ENCODE results near the gene KCNC3.

The KCNC3 gene

GRCh38 chr19:50310759-50311465 is 18.3 kb downstream of the KCNC3 start:
- no peak for DNase-seq (ENCODE audit: low read depth)

GRCh38 chr19:50309396-50310125 is 19.6 kb downstream of the KCNC3 start:
- no peak for DNase-seq (ENCODE audit: low read depth)

GRCh38 chr19:50308991-50309390 is 20.2 kb downstream of the KCNC3 start:
- DNase-seq (ENCODE audit: low read depth): no peak

DNA sequence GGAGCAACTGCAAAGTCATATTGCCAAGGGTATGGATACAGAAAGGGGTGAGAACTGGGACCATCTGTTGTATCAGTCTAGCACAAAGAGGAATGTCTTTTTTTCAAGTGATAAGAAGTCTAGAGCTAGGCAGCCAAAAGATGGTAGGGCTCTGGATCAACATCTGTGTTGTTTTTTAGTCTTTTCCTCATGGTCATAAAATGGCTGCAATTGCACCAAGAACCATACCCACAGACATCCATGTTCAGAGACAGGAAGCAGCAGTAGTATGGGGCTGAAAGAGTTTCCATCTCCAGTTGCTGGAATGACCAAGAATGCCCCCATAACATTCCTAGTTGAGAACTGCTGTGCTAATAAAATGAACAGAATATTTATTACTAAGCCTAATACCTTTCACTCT is 25.6 kb downstream of the KCNC3 start:
- no peak for DNase-seq (ENCODE audit: low read depth)

DNA sequence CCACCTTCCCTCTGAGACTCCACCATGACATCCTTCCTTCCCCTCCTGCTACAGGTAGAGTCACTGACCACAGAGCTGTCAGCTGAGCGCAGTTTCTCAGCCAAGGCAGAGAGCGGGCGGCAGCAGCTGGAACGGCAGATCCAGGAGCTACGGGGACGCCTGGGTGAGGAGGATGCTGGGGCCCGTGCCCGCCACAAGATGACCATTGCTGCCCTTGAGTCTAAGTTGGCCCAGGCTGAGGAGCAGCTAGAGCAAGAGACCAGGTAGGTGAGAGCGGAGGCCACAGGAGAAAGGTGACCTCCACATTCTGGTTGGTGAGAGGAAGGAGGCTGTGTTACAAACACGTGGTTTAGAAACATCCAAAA is 27.6 kb downstream of the KCNC3 start:
- no peak for DNase-seq (ENCODE audit: low read depth)

GRCh38 chr19:50300814-50301606 is 28.2 kb downstream of the KCNC3 start:
- peak; percentile 2 for DNase-seq (ENCODE audit: low read depth)

GRCh38 chr19:50300051-50300450 is 29.1 kb downstream of the KCNC3 start:
- no peak for DNase-seq (ENCODE audit: low read depth)

DNA sequence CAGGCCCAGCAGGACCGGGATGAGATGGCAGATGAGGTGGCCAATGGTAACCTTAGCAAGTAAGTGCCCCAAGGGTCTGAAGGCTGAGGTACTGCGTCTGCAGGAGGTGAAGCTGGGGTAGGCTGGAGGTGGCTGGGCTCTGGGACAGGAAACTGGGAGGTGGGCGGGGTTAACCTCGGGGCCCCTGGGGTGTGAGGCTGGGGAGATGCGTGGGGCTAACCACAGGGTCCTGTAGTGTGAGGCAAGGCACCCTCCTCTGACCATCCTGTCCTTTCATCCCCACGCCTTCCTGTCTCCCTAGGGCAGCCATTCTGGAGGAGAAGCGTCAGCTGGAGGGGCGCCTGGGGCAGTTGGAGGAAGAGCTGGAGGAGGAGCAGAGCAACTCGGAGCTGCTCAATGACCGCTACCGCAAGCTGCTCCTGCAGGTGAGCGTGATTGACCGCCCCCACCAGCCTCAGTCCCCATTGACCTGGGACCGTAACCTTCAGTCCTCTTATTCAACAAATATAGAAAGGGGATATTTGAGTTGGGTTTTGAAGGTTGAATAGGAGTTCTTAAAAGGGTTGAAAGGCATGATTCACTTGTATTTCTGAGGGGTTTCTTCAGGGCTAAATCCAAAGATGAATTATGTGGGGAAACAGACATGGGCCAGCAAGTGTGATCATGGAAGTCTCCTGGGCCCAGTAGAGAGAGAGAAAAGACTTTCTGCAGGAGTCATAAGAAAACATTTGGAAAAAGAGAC is 35.7 kb downstream of the KCNC3 start:
- no peak for DNase-seq (ENCODE audit: low read depth)

DNA sequence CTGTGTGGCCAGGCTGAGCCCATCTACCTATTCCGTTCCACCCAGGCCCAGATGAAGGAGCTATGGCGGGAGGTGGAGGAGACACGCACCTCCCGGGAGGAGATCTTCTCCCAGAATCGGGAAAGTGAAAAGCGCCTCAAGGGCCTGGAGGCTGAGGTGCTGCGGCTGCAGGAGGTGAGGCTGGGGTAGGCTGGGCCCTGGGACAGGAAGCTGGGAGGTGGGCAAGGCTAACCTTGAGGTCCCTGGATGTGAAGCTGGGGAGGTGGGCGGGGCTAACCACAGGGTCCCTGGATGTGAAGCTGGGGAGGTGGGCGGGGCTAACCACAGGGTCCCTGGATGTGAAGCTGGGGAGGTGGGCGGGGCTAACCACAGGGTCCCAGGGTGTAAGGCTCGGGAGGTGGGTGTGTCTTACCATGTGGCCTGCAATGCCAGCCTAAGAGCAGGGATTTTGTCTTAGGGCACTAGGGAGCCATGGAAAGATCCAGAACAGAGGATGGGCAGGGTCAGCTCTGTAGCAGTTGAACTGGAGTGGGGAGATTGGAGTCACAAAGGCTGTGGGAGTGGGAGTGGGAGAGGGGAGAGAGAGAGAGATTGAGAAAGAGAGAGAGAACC is 36.9 kb downstream of the KCNC3 start:
- no peak for DNase-seq (ENCODE audit: low read depth)

GRCh38 chr19:50290775-50291174 is 38.4 kb downstream of the KCNC3 start:
- no peak for DNase-seq (ENCODE audit: low read depth)

DNA sequence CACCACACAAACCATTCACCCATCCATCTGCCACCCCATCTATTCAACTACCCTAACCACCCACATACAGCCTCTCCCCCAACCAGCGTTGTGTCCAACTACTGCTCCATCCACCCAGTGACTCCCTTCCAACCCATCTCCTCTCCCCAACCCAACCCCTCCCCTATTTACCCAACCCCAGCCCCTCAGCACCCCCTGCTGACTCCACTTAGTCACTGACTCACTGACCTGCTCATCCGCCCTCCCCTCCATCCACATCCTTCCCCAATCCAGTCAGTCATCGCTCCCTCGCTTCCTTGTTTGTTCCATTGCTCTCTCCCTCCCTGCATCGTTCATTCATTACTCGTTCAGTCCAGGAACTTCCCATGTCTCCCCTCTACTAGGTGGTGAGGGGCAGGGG is 39.2 kb downstream of the KCNC3 start:
- DNase-seq (ENCODE audit: low read depth): no peak

GRCh38 chr19:50288954-50289353 is 40.2 kb downstream of the KCNC3 start:
- DNase-seq (ENCODE audit: low read depth): no peak

- no peak for DNase-seq (ENCODE audit: low read depth)
Measured at GRCh38 chr19:50287331-50287730, 41.8 kb downstream of the KCNC3 start.

GRCh38 chr19:50286443-50286842 is 42.7 kb downstream of the KCNC3 start:
- DNase-seq (ENCODE audit: low read depth): no peak

GRCh38 chr19:50285833-50286232 is 43.3 kb downstream of the KCNC3 start:
- DNase-seq (ENCODE audit: low read depth): no peak

GRCh38 chr19:50281491-50281890 is 47.7 kb downstream of the KCNC3 start:
- DNase-seq (ENCODE audit: low read depth): no peak

DNA sequence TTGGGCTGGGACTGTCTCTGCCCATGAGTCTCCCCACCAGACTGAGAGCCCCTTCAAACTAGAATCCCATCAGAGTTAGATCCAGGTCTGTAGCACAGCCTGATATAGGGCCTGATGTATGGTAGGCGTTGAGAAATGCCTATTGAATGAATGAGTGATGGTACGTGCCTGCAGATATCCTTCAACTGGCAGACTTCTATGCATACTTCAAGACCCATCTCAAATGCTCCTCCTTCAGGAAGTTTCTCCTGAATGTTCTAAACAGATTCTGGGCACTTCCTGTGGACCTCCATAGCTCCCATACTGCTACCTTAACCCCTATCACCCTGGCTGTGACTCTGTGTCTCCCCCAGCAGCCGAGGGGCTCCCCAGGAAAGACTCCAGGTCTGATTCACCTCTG is 48.2 kb downstream of the KCNC3 start:
- DNase-seq (ENCODE audit: low read depth): no peak

GRCh38 chr19:50280074-50280473 is 49.1 kb downstream of the KCNC3 start:
- no peak for DNase-seq (ENCODE audit: low read depth)

DNA sequence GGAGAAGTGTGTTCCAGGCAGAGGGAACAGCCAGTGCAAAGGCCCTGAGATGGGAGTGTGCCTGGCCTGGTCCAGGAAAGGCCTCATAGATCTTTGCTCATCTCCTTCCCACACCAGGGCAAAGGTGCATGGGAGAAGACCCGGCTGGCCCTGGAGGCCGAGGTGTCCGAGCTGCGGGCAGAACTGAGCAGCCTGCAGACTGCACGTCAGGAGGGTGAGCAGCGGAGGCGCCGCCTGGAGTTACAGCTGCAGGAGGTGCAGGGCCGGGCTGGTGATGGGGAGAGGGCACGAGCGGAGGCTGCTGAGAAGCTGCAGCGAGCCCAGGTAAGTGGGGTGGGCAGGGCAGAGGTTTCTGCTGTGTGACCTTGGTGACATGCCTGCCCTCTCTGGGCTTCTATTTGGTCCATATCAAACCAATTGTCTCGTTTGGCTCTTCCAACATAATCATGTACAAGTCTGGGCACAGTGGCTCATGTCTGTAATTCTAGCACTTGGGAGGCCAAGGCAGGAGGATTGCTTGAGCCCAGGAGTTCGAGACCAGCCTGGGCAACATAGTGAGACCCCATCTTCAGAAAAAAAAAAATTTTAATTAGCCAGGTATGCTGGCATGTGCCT is 51.1 kb downstream of the KCNC3 start:
- no peak for DNase-seq (ENCODE audit: low read depth)

DNA sequence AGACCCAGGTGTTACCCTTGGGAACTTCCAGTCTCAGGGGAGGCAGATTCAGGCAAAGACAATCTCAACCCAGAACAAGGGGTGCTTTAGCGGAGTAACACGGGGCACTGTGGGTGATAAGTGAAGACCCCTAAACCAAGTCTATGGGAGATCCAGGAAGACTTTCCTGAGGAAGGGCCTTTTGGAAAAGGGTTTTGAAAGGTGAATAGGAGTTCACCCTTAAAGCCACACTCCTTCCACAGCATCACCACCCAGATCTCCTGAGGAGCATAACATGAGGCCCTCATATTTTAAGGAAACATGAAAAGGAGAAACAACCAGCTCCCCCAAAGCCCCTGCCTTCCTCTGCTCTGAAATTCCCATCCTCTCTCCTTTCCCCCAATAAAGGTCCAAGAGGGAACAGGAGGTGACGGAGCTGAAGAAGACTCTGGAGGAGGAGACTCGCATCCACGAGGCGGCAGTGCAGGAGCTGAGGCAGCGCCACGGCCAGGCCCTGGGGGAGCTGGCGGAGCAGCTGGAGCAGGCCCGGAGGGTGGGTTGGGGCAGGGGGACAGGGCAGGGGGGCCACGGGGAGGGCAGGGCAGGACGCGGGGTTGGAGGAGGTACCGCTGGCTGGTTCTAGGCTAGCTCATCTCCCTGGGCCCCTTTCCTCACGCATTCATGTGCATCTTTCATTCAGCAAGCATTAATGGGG is 52.7 kb downstream of the KCNC3 start:
- DNase-seq (ENCODE audit: low read depth): no peak

Data from GM04504 (cell line).